Rectal smooth muscle tissue (tissue), 1 donor: ENCODE measurements around the gene SERPINA3.
"Not testable (repeated sequence)": the region's sequence is repeated elsewhere in the genome, so short reads cannot be mapped to it uniquely, and the experiment has no call there.

ENCODE experiments used
- H3K27ac ChIP-seq: one replicate; pipeline ENCODE4 v1.7.0; 2013; ENCODE audit warnings: low read depth, low read length, inconsistent platforms
- H3K27me3 ChIP-seq: one replicate; pipeline ENCODE4 v1.7.0; 2013; ENCODE audit warnings: low read length; ENCODE audit not compliant: control insufficient read depth, insufficient read depth
- H3K36me3 ChIP-seq: one replicate; pipeline ENCODE4 v1.7.0; 2013; ENCODE audit warnings: low read length; ENCODE audit not compliant: control insufficient read depth, insufficient read depth
- H3K4me1 ChIP-seq: one replicate; pipeline ENCODE4 v1.7.0; 2013; ENCODE audit warnings: low read length; ENCODE audit not compliant: control insufficient read depth, insufficient read depth
- H3K4me3 ChIP-seq: one replicate; pipeline ENCODE4 v1.7.0; 2013; ENCODE audit warnings: low read length
- H3K9ac ChIP-seq: one replicate; pipeline ENCODE4 v1.7.0; 2013; ENCODE audit warnings: low read length

SERPINA3 gene

GRCh38 chr14:94633121-94633520 is 20.9 kb downstream of the SERPINA3 start:
- Histone ChIP-seq H3K4me1 (no peaks in the 10 kb centered on the region), H3K27ac (no peak overlapping the region), H3K27me3 (no peaks in the 10 kb centered on the region), H3K9ac (no peak overlapping the region), H3K4me3 (no peak overlapping the region), H3K36me3 (no peaks in the 10 kb centered on the region)

DNA sequence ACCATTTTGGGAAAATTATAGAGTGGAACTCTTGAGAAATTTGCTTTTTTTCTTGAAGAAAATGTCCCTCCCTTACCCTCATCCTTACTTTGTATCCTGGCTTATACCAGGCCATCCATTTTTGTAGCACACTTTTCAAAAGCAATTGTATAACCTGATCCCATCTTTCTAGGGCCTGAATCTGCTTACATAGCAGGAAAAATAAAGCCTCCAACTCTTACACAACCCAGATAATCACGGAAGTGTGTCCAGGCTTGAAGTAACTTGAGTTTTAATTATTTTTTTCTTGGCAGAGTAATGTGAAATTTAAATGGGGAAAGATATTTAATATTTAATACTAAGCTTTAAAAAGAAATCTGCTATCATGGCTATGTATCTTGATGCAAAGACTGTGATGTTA is 23.0 kb downstream of the SERPINA3 start:
- Histone ChIP-seq H3K27ac (no peak overlapping the region), H3K4me1 (no peaks in the 10 kb centered on the region), H3K9ac (no peak overlapping the region), H3K36me3 (no peaks in the 10 kb centered on the region), H3K4me3 (no peak overlapping the region), H3K27me3 (no peaks in the 10 kb centered on the region)

- Histone ChIP-seq H3K27ac (no peak overlapping the region), H3K4me1 (no peaks in the 10 kb centered on the region), H3K9ac (no peak overlapping the region), H3K4me3 (no peak overlapping the region), H3K36me3 (no peaks in the 10 kb centered on the region), H3K27me3 (no peaks in the 10 kb centered on the region)
Observed at GRCh38 chr14:94636744-94637412, 24.7 kb downstream of the SERPINA3 start.

GRCh38 chr14:94637814-94638213 is 25.6 kb downstream of the SERPINA3 start:
- not testable (repeated sequence) for H3K4me1 ChIP-seq, H3K4me3 ChIP-seq, H3K9ac ChIP-seq, H3K27me3 ChIP-seq, H3K36me3 ChIP-seq, H3K27ac ChIP-seq

DNA sequence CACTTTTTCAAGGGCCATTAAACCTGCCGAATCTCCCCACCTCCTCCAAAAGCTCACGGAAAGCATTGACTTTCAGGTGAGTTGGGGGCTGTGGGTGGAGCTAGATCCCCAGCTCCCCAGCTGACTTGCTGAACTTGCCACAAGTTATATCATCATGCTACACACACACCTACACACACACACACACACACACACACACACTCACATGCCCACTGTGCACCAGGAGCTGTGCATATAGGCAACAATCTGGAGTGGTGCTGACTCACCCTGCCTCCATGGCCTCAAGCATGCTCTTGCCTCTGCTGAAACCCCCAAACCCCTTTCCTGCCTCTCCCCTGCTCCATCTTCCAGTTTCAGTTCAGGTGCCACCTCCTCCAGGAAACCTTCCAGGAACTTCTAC is 26.1 kb downstream of the SERPINA3 start:
- Histone ChIP-seq H3K36me3 (no peaks in the 10 kb centered on the region), H3K9ac (no peak overlapping the region), H3K27me3 (no peaks in the 10 kb centered on the region), H3K27ac (no peak overlapping the region), H3K4me3 (no peak overlapping the region), H3K4me1 (no peaks in the 10 kb centered on the region)

GRCh38 chr14:94638961-94639817 is 27.0 kb downstream of the SERPINA3 start:
- Histone ChIP-seq H3K27ac (no peak overlapping the region), H3K36me3 (no peaks in the 10 kb centered on the region), H3K4me1 (no peaks in the 10 kb centered on the region), H3K27me3 (no peaks in the 10 kb centered on the region), H3K9ac (no peak overlapping the region), H3K4me3 (no peak overlapping the region)

GRCh38 chr14:94640721-94641631 is 28.8 kb downstream of the SERPINA3 start:
- Histone ChIP-seq H3K4me3 (no peak overlapping the region), H3K27me3 (no peaks in the 10 kb centered on the region), H3K9ac (no peak overlapping the region), H3K4me1 (no peaks in the 10 kb centered on the region), H3K27ac (no peak overlapping the region), H3K36me3 (no peaks in the 10 kb centered on the region)

DNA sequence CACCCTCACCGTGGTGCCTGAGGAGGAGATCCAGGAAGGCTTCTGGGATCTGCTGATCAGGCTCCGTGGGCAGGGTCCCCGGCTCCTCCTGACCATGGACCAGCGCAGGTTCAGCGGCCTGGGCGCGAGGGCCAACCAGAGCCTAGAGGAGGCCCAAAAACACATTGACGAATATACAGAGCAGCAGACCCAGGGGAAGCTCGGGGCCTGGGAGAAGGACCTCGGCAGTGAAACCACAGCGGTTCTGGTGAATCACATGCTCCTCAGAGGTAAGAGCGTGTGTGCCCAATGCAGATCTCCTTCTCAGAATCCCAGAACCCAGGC is 29.4 kb downstream of the SERPINA3 start:
- Histone ChIP-seq H3K27me3 (no peaks in the 10 kb centered on the region), H3K4me1 (no peaks in the 10 kb centered on the region), H3K4me3 (no peak overlapping the region), H3K9ac (no peak overlapping the region), H3K27ac (no peak overlapping the region), H3K36me3 (no peaks in the 10 kb centered on the region)

- H3K36me3 ChIP-seq = no peaks in the 10 kb centered on the region
- H3K9ac ChIP-seq = no peak overlapping the region
- no peak overlapping the region for H3K27ac ChIP-seq
- H3K4me1 ChIP-seq = no peaks in the 10 kb centered on the region
- no peak overlapping the region for H3K4me3 ChIP-seq
- H3K27me3 ChIP-seq = no peaks in the 10 kb centered on the region
Observed at GRCh38 chr14:94643316-94644101, 31.3 kb downstream of the SERPINA3 start.

DNA sequence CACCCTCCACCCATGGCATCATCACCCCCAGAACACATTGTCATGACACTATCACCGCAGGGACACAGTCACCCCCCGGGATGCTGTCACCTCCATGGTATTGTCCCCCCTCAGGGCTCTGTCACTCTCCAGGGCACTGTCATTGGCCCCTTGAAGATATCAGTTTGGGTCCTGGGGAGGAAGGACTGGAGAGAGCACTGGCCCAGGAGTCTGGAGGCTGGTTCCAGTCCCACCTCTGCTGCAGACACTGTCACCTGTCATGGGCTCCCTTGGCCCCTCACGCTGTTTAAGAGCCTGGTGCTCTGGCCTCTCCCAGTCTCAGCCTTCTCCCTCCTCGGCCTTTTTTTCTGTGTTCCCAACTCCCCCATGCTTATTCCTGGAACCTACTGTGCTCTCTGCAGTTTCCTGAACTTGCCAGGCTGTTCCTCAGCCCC is 31.9 kb downstream of the SERPINA3 start:
- Histone ChIP-seq H3K36me3 (no peaks in the 10 kb centered on the region), H3K4me1 (no peaks in the 10 kb centered on the region), H3K9ac (no peak overlapping the region), H3K27me3 (no peaks in the 10 kb centered on the region), H3K27ac (no peak overlapping the region), H3K4me3 (no peak overlapping the region)

- Histone ChIP-seq H3K27ac (no peak overlapping the region), H3K4me3 (no peak overlapping the region), H3K27me3 (no peaks in the 10 kb centered on the region), H3K36me3 (no peaks in the 10 kb centered on the region), H3K9ac (no peak overlapping the region), H3K4me1 (no peaks in the 10 kb centered on the region)
Observed at GRCh38 chr14:94646066-94646465, 33.9 kb downstream of the SERPINA3 start.

- Histone ChIP-seq H3K36me3 (no peaks in the 10 kb centered on the region), H3K27me3 (no peaks in the 10 kb centered on the region), H3K27ac (no peak overlapping the region), H3K4me3 (no peak overlapping the region), H3K4me1 (no peaks in the 10 kb centered on the region), H3K9ac (no peak overlapping the region)
Observed at GRCh38 chr14:94646481-94646880, 34.3 kb downstream of the SERPINA3 start.
